Neural progenitor cell (in vitro differentiated cells): ENCODE results near the gene RTN4. TPM values are rescaled to one million over a fixed set of nuclear protein-coding genes. Genes with fewer than 3 reads are reported as not detected.
"Not testable (repeated sequence)": the region's sequence is repeated elsewhere in the genome, so short reads cannot be mapped to it uniquely, and the experiment has no call there.

Experiments
- DNase-seq: peaks from one replicate; pipeline ENCODE4 v3.0.0-alpha.2; 2016; ENCODE audit warnings: low spot score
- H2AFZ ChIP-seq: fragments of 200-600 bp; sonication (generic); replicated peaks from 2 replicates; pipeline ENCODE4 v1.6.1; 2016; ENCODE audit warnings: antibody characterized with exemption
- H3F3A ChIP-seq: fragments of 200-600 bp; sonication (generic); 2 replicates; pipeline ENCODE4 v1.6.1; 2016; ENCODE audit warnings: antibody characterized with exemption, low read depth
- H3K27ac ChIP-seq: fragments of 200-600 bp; sonication (generic); 2 replicates; pipeline ENCODE4 v1.5.1; 2016; ENCODE audit warnings: mild to moderate bottlenecking
- H3K27me3 ChIP-seq: fragments of 200-600 bp; sonication (generic); 2 replicates; pipeline ENCODE4 v1.6.1; 2016; ENCODE audit warnings: mild to moderate bottlenecking, moderate library complexity
- H3K36me3 ChIP-seq: fragments of 200-600 bp; sonication (generic); 2 replicates; pipeline ENCODE4 v1.5.1; 2016
- H3K4me1 ChIP-seq: fragments of 200-600 bp; sonication (generic); 2 replicates; pipeline ENCODE4 v1.6.1; 2016; ENCODE audit warnings: mixed run types
- H3K4me2 ChIP-seq: fragments of 200-600 bp; sonication (generic); 2 replicates; pipeline ENCODE4 v1.6.1; 2016
- H3K4me3 ChIP-seq: fragments of 200-600 bp; sonication (generic); 2 replicates; pipeline ENCODE4 v1.5.1; 2016
- H3K79me2 ChIP-seq: fragments of 200-600 bp; sonication (generic); 2 replicates; pipeline ENCODE4 v1.6.1; 2016; ENCODE audit warnings: low read depth
- H3K9ac ChIP-seq: fragments of 200-600 bp; sonication (generic); 2 replicates; pipeline ENCODE4 v1.6.1; 2016
- H3K9me3 ChIP-seq: fragments of 200-600 bp; sonication (generic); 2 replicates; pipeline ENCODE4 v1.5.1; 2016; ENCODE audit warnings: low read depth
- H4K20me1 ChIP-seq: fragments of 200-600 bp; sonication (generic); 2 replicates; pipeline ENCODE4 v1.6.1; 2016; ENCODE audit warnings: low read depth
- H3K27ac Mint-ChIP-seq: 3 replicates; pipeline ENCODE4 v1.8.0; 2021; ENCODE audit warnings: mixed read lengths
- H3K27me3 Mint-ChIP-seq: 2 replicates; pipeline ENCODE4 v1.8.0; 2022; ENCODE audit warnings: low read depth, mild to moderate bottlenecking, inconsistent platforms, moderate library complexity, mixed read lengths; ENCODE audit not compliant: insufficient read depth
- H3K36me3 Mint-ChIP-seq: 3 replicates; pipeline ENCODE4 v1.8.0; 2021; ENCODE audit warnings: mixed read lengths
- H3K4me1 Mint-ChIP-seq: 3 replicates; pipeline ENCODE4 v1.8.0; 2021; ENCODE audit warnings: mixed read lengths
- H3K4me3 Mint-ChIP-seq: 3 replicates; pipeline ENCODE4 v1.8.0; 2021; ENCODE audit warnings: mild to moderate bottlenecking, moderate library complexity, mixed read lengths
- H3K9me3 Mint-ChIP-seq: 3 replicates; pipeline ENCODE4 v1.8.0; 2020; ENCODE audit warnings: mixed read lengths
- CTCF ChIP-seq: fragments of 200-600 bp; sonication (generic); IDR thresholded peaks from 2 replicates; pipeline ENCODE4 v1.5.1; 2017; ENCODE audit warnings: antibody characterized with exemption, mild to moderate bottlenecking
- EZH2 ChIP-seq: fragments of 200-600 bp; sonication (generic); IDR thresholded peaks from 2 replicates; pipeline ENCODE4 v1.6.1; 2017; ENCODE audit warnings: antibody characterized with exemption, mild to moderate bottlenecking, moderate library complexity
- EZH2phosphoT487 ChIP-seq: fragments of 200-600 bp; sonication (generic); IDR thresholded peaks from 2 replicates; pipeline ENCODE4 v1.6.1; 2017; ENCODE audit warnings: antibody characterized with exemption
- total RNA-seq: library from RNA; depleted of rRNA; stranded (reverse); fragments of >200 nt; gene quantifications from 2 replicates; pipeline ENCODE4 v1.2.3, GENCODE V29; 2015; ENCODE audit warnings: low replicate concordance

The RTN4 gene
- total RNA-seq, 1 donor from 2014 or later, result 157 TPM

GRCh38 chr2:55093381-55093780 lies 43.1 kb upstream of the RTN4 start:
- H3K27me3 ChIP-seq, result no peaks in the 10 kb centered on the region
- H3K4me1 ChIP-seq, result peaks cover 6% of the 10 kb centered on the region
- H3F3A ChIP-seq, result peaks cover 3% of the 10 kb centered on the region
- Mint-ChIP-seq H3K36me3 (no peaks in the 10 kb centered on the region), H3K27me3 (no peaks in the 10 kb centered on the region), H3K27ac (no peak overlapping the region), H3K9me3 (no peaks in the 10 kb centered on the region), H3K4me1 (no peaks in the 10 kb centered on the region), H3K4me3 (no peak overlapping the region)
- TF ChIP-seq EZH2 (no peak), CTCF (no peak), EZH2phosphoT487 (no peak)
- H3K79me2 ChIP-seq, result no peaks in the 10 kb centered on the region
- H3K27ac ChIP-seq, result no peak overlapping the region
- no peak overlapping the region for H2AFZ ChIP-seq
- H3K4me2 ChIP-seq, result no peak overlapping the region
- H3K4me3 ChIP-seq, result no peak overlapping the region
- no peaks in the 10 kb centered on the region for H3K9me3 ChIP-seq
- DNase-seq, result no peak
- no peaks in the 10 kb centered on the region for H3K36me3 ChIP-seq
- no peaks in the 10 kb centered on the region for H4K20me1 ChIP-seq
- H3K9ac ChIP-seq, result no peak overlapping the region

GRCh38 chr2:55092439-55092838 lies 42.2 kb upstream of the RTN4 start:
- H3K27ac ChIP-seq, result no peak overlapping the region
- H3K4me2 ChIP-seq, result no peak overlapping the region
- Mint-ChIP-seq H3K27ac (no peak overlapping the region), H3K36me3 (no peaks in the 10 kb centered on the region), H3K9me3 (no peaks in the 10 kb centered on the region), H3K4me1 (no peaks in the 10 kb centered on the region), H3K4me3 (no peak overlapping the region), H3K27me3 (no peaks in the 10 kb centered on the region)
- no peaks in the 10 kb centered on the region for H3K27me3 ChIP-seq
- no peak overlapping the region for H3K4me3 ChIP-seq
- no peaks in the 10 kb centered on the region for H3K36me3 ChIP-seq
- H3K4me1 ChIP-seq, result peaks cover 6% of the 10 kb centered on the region
- no peak for DNase-seq
- no peak overlapping the region for H3K9ac ChIP-seq
- no peak overlapping the region for H2AFZ ChIP-seq
- H3K79me2 ChIP-seq, result no peaks in the 10 kb centered on the region
- no peak for TF ChIP-seq EZH2phosphoT487
- no peak for TF ChIP-seq EZH2
- TF ChIP-seq CTCF, result no peak
- H3K9me3 ChIP-seq, result no peaks in the 10 kb centered on the region
- H3F3A ChIP-seq, result peaks cover 3% of the 10 kb centered on the region
- H4K20me1 ChIP-seq, result no peaks in the 10 kb centered on the region

GRCh38 chr2:55091681-55092080 lies 41.4 kb upstream of the RTN4 start:
- not testable (repeated sequence) for H2AFZ ChIP-seq, H3K27ac ChIP-seq, H3K27me3 ChIP-seq, H3K4me1 Mint-ChIP-seq, H4K20me1 ChIP-seq, H3K79me2 ChIP-seq, H3F3A ChIP-seq, H3K4me3 Mint-ChIP-seq, H3K4me3 ChIP-seq, H3K9me3 ChIP-seq, H3K4me2 ChIP-seq, H3K36me3 Mint-ChIP-seq, DNase-seq, H3K27ac Mint-ChIP-seq, H3K36me3 ChIP-seq, H3K4me1 ChIP-seq, H3K27me3 Mint-ChIP-seq, H3K9ac ChIP-seq, H3K9me3 Mint-ChIP-seq

GRCh38 chr2:55090702-55091101 lies 40.5 kb upstream of the RTN4 start:
- Histone ChIP-seq H2AFZ (no peak overlapping the region), H3K9me3 (no peaks in the 10 kb centered on the region), H3K4me2 (no peak overlapping the region), H4K20me1 (no peaks in the 10 kb centered on the region), H3K27me3 (no peaks in the 10 kb centered on the region), H3K4me3 (no peak overlapping the region), H3K36me3 (no peaks in the 10 kb centered on the region), H3K9ac (no peak overlapping the region), H3K27ac (no peak overlapping the region), H3K79me2 (no peaks in the 10 kb centered on the region), H3F3A (peaks cover 3% of the 10 kb centered on the region), H3K4me1 (peaks cover 6% of the 10 kb centered on the region)
- H3K27me3 Mint-ChIP-seq, result no peaks in the 10 kb centered on the region
- no peak overlapping the region for H3K27ac Mint-ChIP-seq
- H3K4me3 Mint-ChIP-seq, result no peak overlapping the region
- H3K36me3 Mint-ChIP-seq, result no peaks in the 10 kb centered on the region
- H3K9me3 Mint-ChIP-seq, result no peaks in the 10 kb centered on the region
- no peak for DNase-seq
- no peak for TF ChIP-seq CTCF
- no peak for TF ChIP-seq EZH2phosphoT487
- no peak for TF ChIP-seq EZH2
- no peaks in the 10 kb centered on the region for H3K4me1 Mint-ChIP-seq
